Muscle layer of colon (tissue), 2 donors: ENCODE results near the gene NPAS3.

Experiments
- H3K27ac ChIP-seq: one replicate; pipeline ENCODE4 v1.7.0; 2013; ENCODE audit warnings: low read depth, mild to moderate bottlenecking, low read length, moderate library complexity
- H3K27me3 ChIP-seq, 2 donors: one replicate each; pipeline ENCODE4 v1.7.0; 2013; ENCODE audit warnings: low read length in 2 of 2, mild to moderate bottlenecking in 2 of 2; ENCODE audit not compliant: insufficient read depth in 2 of 2, control insufficient read depth in 1 of 2
- H3K36me3 ChIP-seq: one replicate; pipeline ENCODE4 v1.7.0; 2013; ENCODE audit warnings: mild to moderate bottlenecking, low read length; ENCODE audit not compliant: insufficient read depth
- H3K4me1 ChIP-seq: one replicate; pipeline ENCODE4 v1.7.0; 2013; ENCODE audit warnings: mild to moderate bottlenecking, low read length; ENCODE audit not compliant: insufficient read depth
- H3K4me3 ChIP-seq, 2 donors: one replicate each; pipeline ENCODE4 v1.7.0; 2013; ENCODE audit warnings: low read length in 2 of 2, low read depth in 1 of 2, mild to moderate bottlenecking in 1 of 2, moderate library complexity in 1 of 2
- H3K9ac ChIP-seq: one replicate; pipeline ENCODE4 v1.7.0; 2013; ENCODE audit warnings: low read length
- H3K9me3 ChIP-seq: one replicate; pipeline ENCODE4 v1.7.0; 2013; ENCODE audit warnings: mild to moderate bottlenecking, low read length
- donor health status: abdominal sarcoma.
- donor health status: Adenocarcinoma of cecum.

Gene NPAS3

GRCh38 chr14:33510991-33511390, 572.3 kb downstream of the NPAS3 start:
- H3K9me3 ChIP-seq, result no peaks in the 10 kb centered on the region
- no peaks in the 10 kb centered on the region for H3K27me3 ChIP-seq
- no peaks in the 10 kb centered on the region for H3K4me1 ChIP-seq
- no peak overlapping the region for H3K4me3 ChIP-seq
- no peaks in the 10 kb centered on the region for H3K36me3 ChIP-seq
- H3K27ac ChIP-seq, result no peak overlapping the region
- H3K9ac ChIP-seq, result no peak overlapping the region

GRCh38 chr14:33511851-33512640, 573.4 kb downstream of the NPAS3 start:
- Histone ChIP-seq H3K9ac (no peak overlapping the region), H3K4me3 (no peak overlapping the region), H3K27ac (no peak overlapping the region), H3K27me3 (no peaks in the 10 kb centered on the region), H3K9me3 (no peaks in the 10 kb centered on the region), H3K4me1 (no peaks in the 10 kb centered on the region), H3K36me3 (no peaks in the 10 kb centered on the region)

GRCh38 chr14:33515441-33515840, 576.8 kb downstream of the NPAS3 start:
- Histone ChIP-seq H3K4me1 (no peaks in the 10 kb centered on the region), H3K9ac (no peak overlapping the region), H3K36me3 (no peaks in the 10 kb centered on the region), H3K27me3 (no peaks in the 10 kb centered on the region), H3K9me3 (no peaks in the 10 kb centered on the region), H3K4me3 (no peak overlapping the region), H3K27ac (no peak overlapping the region)

GRCh38 chr14:33515899-33516298, 577.2 kb downstream of the NPAS3 start:
- H3K36me3 ChIP-seq, result no peaks in the 10 kb centered on the region
- no peak overlapping the region for H3K9ac ChIP-seq
- no peak overlapping the region for H3K27ac ChIP-seq
- H3K27me3 ChIP-seq, result no peaks in the 10 kb centered on the region
- no peak overlapping the region for H3K4me3 ChIP-seq
- no peaks in the 10 kb centered on the region for H3K4me1 ChIP-seq
- no peaks in the 10 kb centered on the region for H3K9me3 ChIP-seq

GRCh38 chr14:33516898-33517436, 578.3 kb downstream of the NPAS3 start:
- H3K9me3 ChIP-seq, result no peaks in the 10 kb centered on the region
- no peaks in the 10 kb centered on the region for H3K27me3 ChIP-seq
- H3K4me1 ChIP-seq, result no peaks in the 10 kb centered on the region
- H3K4me3 ChIP-seq, result no peak overlapping the region
- no peak overlapping the region for H3K9ac ChIP-seq
- no peaks in the 10 kb centered on the region for H3K36me3 ChIP-seq
- H3K27ac ChIP-seq, result no peak overlapping the region

- Histone ChIP-seq H3K36me3 (no peaks in the 10 kb centered on the region), H3K9ac (no peak overlapping the region), H3K4me3 (no peak overlapping the region), H3K9me3 (no peaks in the 10 kb centered on the region), H3K4me1 (no peaks in the 10 kb centered on the region), H3K27me3 (no peaks in the 10 kb centered on the region), H3K27ac (no peak overlapping the region)
These were observed 582.5 kb downstream of the NPAS3 start for GRCh38 chr14:33521192-33521591.

GRCh38 chr14:33524244-33524643, 585.6 kb downstream of the NPAS3 start:
- H3K36me3 ChIP-seq, result no peaks in the 10 kb centered on the region
- no peak overlapping the region for H3K4me3 ChIP-seq
- no peak overlapping the region for H3K27ac ChIP-seq
- no peaks in the 10 kb centered on the region for H3K9me3 ChIP-seq
- H3K27me3 ChIP-seq, result no peaks in the 10 kb centered on the region
- no peak overlapping the region for H3K9ac ChIP-seq
- H3K4me1 ChIP-seq, result no peaks in the 10 kb centered on the region

GRCh38 chr14:33525626-33526025, 586.9 kb downstream of the NPAS3 start:
- Histone ChIP-seq H3K27ac (no peak overlapping the region), H3K27me3 (no peaks in the 10 kb centered on the region), H3K36me3 (no peaks in the 10 kb centered on the region), H3K9ac (no peak overlapping the region), H3K4me1 (no peaks in the 10 kb centered on the region), H3K9me3 (no peaks in the 10 kb centered on the region), H3K4me3 (no peak overlapping the region)

- no peak overlapping the region for H3K4me3 ChIP-seq
- H3K27me3 ChIP-seq, result no peaks in the 10 kb centered on the region
- H3K9me3 ChIP-seq, result no peaks in the 10 kb centered on the region
- H3K9ac ChIP-seq, result no peak overlapping the region
- H3K36me3 ChIP-seq, result no peaks in the 10 kb centered on the region
- H3K27ac ChIP-seq, result no peak overlapping the region
- H3K4me1 ChIP-seq, result no peaks in the 10 kb centered on the region
These were observed 588.5 kb downstream of the NPAS3 start for GRCh38 chr14:33527023-33527634.

GRCh38 chr14:33528655-33529054, 590.0 kb downstream of the NPAS3 start:
- H3K27me3 ChIP-seq, result no peaks in the 10 kb centered on the region
- H3K4me3 ChIP-seq, result no peak overlapping the region
- no peaks in the 10 kb centered on the region for H3K36me3 ChIP-seq
- no peaks in the 10 kb centered on the region for H3K4me1 ChIP-seq
- no peaks in the 10 kb centered on the region for H3K9me3 ChIP-seq
- no peak overlapping the region for H3K27ac ChIP-seq
- H3K9ac ChIP-seq, result no peak overlapping the region

- Histone ChIP-seq H3K4me3 (no peak overlapping the region), H3K36me3 (no peaks in the 10 kb centered on the region), H3K27ac (no peak overlapping the region), H3K9me3 (no peaks in the 10 kb centered on the region), H3K4me1 (no peaks in the 10 kb centered on the region), H3K27me3 (no peaks in the 10 kb centered on the region), H3K9ac (no peak overlapping the region)
These were observed 591.4 kb downstream of the NPAS3 start for GRCh38 chr14:33529787-33530757.
